ENCODE results near the gene LCOR.
"Not testable (repeated sequence)": the region's sequence is repeated elsewhere in the genome, so short reads cannot be mapped to it uniquely, and the experiment has no call there.

The LCOR gene

DNA sequence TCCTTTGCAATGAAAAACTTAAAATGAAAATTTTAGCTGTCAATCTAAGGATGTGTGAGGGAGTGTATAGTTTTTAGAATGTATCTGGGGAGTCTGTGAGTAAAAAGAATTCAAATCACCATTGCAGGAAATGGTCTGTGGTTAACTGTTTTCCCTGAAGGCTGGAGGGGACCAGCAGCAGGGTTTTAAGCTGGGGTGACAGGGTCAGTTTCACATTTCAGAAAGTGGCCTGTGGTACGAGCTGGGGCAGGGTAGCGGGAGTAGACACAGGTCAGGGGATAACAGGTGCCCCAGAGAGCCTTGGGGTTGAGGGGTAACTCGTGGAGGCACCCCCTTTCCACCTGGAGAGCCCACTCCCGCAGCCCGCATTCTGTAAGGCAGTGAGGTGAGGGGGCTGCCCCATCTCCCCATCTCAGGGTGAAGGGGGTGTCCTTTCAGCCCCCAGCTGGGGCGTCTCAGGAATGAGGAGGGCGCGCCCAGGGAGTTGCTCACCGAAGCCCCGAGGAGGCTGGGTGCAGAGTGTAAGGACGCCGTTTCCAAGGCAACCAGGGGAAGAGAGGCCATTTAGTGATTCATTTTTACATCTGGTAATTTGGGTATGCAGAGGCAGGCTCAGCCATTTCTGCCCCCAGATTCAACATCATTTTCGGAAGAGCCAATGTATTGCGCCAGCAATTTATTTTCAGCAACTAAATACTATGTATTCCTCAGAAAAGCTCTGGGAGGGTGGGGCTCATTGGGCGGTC is 184.8 kb downstream of the LCOR start:
- no peak for DNase-seq

DNA sequence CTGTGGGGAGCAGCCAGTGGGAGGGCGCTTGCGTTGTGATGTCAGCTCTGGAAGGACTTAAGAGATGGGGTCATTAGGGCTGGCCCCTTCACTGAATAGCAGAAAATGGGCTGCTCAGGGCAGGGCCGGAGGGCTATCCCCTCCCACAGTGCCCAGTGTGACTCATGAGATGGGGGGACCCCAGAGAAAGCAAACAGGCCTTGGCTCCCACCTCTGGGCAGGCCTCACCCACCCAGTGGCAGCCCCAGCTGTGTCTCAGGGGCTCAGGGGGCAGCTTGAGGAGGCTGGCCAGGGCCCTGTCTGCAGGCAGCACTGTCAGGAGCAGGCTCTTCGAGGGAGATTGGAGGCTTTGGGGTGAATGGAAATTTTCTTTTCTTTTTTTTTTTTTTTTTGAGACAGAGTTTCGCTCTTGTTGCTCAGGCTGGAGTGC is 185.4 kb downstream of the LCOR start:
- DNase-seq = no peak

DNA sequence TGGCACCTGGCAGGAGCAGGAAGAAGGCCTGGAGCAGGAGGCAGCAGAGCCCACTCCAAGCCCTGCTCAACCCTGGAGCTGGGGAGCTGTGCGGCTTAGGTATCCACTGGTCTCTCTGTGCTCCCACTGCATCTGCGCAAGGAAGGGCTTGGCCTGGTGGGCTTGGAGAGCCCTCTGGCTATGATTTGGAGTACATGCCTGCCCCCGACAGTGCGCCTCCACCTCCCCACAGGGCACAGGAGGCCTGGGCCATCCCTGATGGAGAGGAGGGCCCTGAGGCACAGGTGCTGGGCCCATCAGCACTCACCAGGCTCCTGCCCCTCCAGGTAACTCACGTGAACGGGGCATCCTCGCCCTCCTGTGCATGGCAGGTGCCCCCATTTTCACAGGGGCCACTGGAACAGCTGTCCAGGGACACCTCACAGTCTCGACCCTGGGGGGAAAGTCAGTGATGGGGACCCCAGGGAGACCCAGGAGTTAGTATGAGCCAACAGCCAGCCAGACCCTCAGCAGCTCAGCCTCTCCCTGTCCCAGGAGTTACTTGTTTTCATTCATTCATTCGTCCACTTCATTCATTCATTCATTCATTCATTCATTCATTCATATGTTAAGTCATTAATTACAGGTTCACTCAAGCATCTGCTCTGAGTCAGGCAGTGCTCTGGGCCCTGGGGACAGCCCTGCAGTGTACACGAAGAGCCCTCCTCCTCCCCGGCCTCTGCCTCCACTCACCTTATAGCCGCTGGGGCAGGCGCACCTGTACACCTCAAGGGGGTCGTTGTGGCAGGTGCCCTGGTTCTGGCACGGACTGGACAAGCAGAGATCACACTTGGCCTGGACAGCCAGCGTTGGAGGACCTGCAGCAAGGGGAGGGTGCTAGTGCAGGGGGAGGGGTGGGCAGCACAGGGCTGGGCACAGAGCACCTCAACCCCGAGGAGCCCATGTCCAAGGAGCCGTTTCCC is 186.4 kb downstream of the LCOR start:
- DNase-seq = no peak

GRCh38 chr10:97019213-97019844 is 187.2 kb downstream of the LCOR start:
- DNase-seq = no peak

GRCh38 chr10:97020452-97021400 is 188.6 kb downstream of the LCOR start:
- DNase-seq = peak; percentile 87

- DNase-seq = no peak
Measured at GRCh38 chr10:97022616-97023015, 190.5 kb downstream of the LCOR start.

GRCh38 chr10:97023401-97024167 is 191.5 kb downstream of the LCOR start:
- DNase-seq = no peak

- DNase-seq = peak; percentile 24
Measured at GRCh38 chr10:97024168-97025073, 192.3 kb downstream of the LCOR start.

GRCh38 chr10:97025613-97026242 is 193.6 kb downstream of the LCOR start:
- DNase-seq = peak; percentile 79

DNA sequence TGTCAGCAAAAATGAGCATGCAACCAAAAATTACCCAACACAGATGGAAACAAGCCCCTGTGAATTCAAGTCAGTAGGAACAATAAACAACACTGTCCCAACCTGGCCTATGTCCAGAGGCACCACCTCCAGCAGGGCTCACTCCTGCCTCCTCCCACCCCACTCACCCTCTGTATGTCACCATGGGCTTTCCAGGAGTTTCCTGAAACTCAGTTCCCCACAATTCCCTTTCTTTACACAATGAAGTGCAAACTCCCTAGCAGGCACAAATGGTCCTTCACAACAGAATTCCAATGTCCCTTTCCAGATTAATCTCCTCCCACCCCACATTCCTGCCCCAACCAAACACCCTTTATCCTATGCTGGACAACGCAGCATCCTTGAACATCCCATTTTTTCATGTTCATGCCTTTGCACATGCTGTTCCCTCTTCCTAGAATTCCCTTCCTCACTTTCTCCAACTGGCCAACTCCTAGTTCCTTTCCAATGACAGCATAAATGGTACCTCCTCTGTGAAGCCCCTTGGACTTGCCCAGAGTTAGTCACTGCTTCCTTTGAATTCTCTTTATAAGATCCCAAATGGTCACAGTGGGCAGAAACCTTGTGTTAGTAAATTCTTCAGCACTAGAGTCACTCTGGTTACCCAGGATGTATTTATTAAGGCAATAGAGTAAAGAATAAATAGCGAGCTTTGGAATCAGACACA is 196.2 kb downstream of the LCOR start:
- no peak for DNase-seq

- DNase-seq = no peak
Measured at GRCh38 chr10:97028832-97029178, 196.7 kb downstream of the LCOR start.

- no peak for DNase-seq
Measured at GRCh38 chr10:97029271-97029670, 197.2 kb downstream of the LCOR start.

DNA sequence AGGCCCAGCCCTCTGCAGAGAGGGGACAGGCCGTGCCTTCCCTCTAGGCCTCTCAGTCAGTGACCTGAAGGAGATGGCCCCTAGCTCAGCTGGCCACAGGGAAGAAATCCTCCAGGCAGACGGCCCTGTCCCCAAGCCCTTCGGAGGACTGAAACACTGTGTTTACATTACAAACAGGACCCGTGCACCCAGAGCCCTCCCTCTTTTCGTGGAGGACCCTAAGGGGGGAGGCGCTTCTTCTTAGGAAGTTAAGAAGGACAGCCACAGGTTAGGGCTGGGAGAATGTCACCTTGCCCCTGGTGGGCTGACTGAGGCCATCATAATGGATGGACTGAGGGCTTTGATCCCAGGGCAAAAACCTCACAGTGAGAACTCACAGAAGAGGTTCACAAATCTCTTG is 198.8 kb downstream of the LCOR start:
- DNase-seq = no peak

GRCh38 chr10:97031459-97031858 is 199.4 kb downstream of the LCOR start:
- DNase-seq = no peak

DNA sequence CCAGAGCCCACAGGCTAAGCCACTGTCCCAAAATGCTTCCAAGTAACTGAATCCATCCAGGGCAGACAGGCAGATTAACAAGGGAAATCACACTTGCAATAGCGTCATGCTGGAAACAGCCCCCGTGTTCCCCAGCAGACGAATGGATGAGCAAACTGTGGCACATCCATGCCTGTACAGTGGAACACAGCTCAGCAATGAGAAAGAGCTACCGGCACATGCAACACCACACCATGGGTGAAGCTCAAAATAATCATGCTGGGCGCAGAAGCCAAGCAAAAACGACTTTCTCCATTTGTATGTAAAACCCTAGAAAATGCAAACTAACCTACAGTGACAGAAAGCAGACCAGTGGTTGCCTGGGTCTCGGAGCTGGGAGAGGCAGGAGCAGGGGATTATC is 200.5 kb downstream of the LCOR start:
- peak; percentile 22 for DNase-seq

- DNase-seq = not testable (repeated sequence)
Measured at GRCh38 chr10:97033841-97034240, 201.7 kb downstream of the LCOR start.

GRCh38 chr10:97034301-97034700 is 202.2 kb downstream of the LCOR start:
- no peak for DNase-seq

GRCh38 chr10:97034958-97035769 is 203.1 kb downstream of the LCOR start:
- DNase-seq = no peak
